LNCaP clone FGC (cell line): Measurements from ENCODE around the gene DGKD.
A peak's percentile ranks its signal among the peaks of the same experiment; 100 is the strongest.

Experiments
- DNase-seq: peaks from one replicate; pipeline ENCODE4 v3.0.0-alpha.2; 2011; ENCODE audit warnings: low read depth
- H3K4me3 ChIP-seq: 2 replicates; pipeline ENCODE4 v1.5.1; 2011; ENCODE audit warnings: mild to moderate bottlenecking, low read depth, low read length, control low read depth
- TF ChIP-seq, protein P1 (sequence below): IDR thresholded peaks from 2 replicates; pipeline ENCODE4 v1.5.1; 2012; ENCODE audit warnings: mild to moderate bottlenecking; ENCODE audit not compliant: control insufficient read depth, insufficient read depth; ENCODE audit errors: extremely low read depth

Gene DGKD

GRCh38 chr2:233443511-233444183, 89.4 kb downstream of the DGKD start:
- no peak overlapping the region for H3K4me3 ChIP-seq
- TF ChIP-seq, protein P1, sequence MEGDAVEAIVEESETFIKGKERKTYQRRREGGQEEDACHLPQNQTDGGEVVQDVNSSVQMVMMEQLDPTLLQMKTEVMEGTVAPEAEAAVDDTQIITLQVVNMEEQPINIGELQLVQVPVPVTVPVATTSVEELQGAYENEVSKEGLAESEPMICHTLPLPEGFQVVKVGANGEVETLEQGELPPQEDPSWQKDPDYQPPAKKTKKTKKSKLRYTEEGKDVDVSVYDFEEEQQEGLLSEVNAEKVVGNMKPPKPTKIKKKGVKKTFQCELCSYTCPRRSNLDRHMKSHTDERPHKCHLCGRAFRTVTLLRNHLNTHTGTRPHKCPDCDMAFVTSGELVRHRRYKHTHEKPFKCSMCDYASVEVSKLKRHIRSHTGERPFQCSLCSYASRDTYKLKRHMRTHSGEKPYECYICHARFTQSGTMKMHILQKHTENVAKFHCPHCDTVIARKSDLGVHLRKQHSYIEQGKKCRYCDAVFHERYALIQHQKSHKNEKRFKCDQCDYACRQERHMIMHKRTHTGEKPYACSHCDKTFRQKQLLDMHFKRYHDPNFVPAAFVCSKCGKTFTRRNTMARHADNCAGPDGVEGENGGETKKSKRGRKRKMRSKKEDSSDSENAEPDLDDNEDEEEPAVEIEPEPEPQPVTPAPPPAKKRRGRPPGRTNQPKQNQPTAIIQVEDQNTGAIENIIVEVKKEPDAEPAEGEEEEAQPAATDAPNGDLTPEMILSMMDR, result peak; percentile 79
- no peak for DNase-seq

GRCh38 chr2:233444501-233444900, 90.2 kb downstream of the DGKD start:
- no peak overlapping the region for H3K4me3 ChIP-seq
- DNase-seq, result no peak
- TF ChIP-seq, protein P1, result no peak

DNA sequence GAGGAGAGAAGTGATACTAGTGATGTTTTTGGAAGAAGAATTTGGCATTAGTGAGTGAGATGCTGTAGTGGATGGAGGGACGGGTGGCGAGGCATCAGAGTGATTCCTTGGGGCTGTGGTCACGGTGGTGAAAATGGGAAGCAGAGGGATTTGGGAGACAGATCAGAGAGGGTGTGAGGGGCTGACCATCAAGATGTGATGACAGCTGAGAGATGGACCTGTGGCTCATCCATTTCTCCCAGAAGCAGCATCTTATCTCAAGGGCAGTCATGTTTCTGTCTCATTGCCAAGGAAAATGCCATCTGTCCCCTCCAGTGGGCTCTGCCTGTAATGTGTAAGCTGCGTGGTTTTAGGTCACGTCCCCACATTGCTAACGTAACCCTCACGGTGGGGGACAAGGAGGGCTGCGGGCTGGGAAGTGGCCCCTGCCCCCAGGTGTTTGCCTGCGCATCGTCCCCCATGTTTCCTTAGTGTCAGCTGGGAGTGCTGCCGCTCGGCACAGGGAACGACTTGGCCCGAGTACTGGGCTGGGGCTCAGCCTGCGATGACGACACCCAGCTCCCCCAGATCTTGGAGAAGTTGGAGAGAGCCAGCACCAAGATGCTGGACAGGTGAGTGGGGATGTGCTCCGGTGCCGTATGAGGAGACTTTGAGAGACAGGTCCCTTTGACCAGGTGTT, 91.0 kb downstream of the DGKD start:
- H3K4me3 ChIP-seq, result no peak overlapping the region
- DNase-seq, result no peak
- TF ChIP-seq, protein P1, result no peak

- no peak overlapping the region for H3K4me3 ChIP-seq
- DNase-seq, result no peak
- TF ChIP-seq, protein P1, result no peak
Observed at GRCh38 chr2:233446121-233446520, 91.8 kb downstream of the DGKD start.

GRCh38 chr2:233446606-233447305, 92.5 kb downstream of the DGKD start:
- DNase-seq, result no peak
- no peak overlapping the region for H3K4me3 ChIP-seq
- TF ChIP-seq, protein P1, result no peak

DNA sequence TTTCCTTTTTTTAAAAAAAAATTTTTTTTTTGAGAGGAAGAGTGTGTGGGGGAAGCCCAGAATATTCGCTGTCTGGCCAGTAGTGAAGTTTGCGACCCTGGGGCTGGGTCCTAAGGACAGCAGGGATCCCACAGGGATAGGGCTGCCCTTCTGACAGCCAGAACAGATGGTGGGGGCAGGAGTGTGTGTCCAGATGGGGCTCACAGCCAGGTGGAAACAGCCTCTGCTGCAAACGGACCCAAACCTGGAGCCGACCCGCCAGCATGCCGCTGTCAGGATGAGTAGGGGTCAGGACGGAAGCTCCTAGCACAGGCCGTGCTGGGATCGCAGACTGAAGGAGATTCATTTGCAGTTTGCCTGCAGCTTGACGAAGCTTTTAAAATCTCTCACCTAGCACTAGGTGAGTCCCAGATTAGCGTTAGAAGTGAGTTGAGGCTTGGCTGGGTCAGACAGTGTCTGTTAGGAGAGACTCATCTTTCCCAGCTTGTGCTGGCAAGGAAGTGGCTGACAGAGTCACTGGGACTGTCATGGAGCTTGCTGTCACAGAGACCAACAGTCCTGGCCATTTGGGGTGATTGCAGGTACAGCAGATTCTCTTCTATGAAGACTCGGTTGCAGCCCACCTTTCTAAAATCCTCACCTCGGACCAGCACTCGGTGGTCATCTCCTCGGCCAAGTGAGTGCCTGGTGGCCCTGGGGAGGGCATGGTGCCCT, 93.4 kb downstream of the DGKD start:
- no peak overlapping the region for H3K4me3 ChIP-seq
- TF ChIP-seq, protein P1, result no peak
- no peak for DNase-seq
